GM19468 (cell line): ENCODE results near the gene SVBP.

Source experiments
- ATAC-seq: cut with Tn5 transposase; IDR thresholded peaks from one replicate; pipeline ENCODE4 v1.9.1; 2021; ENCODE audit warnings: mild to moderate bottlenecking, moderate library complexity, moderate number of reproducible peaks; ENCODE audit not compliant: unreplicated experiment; ENCODE audit errors: extremely low read depth

SVBP gene

DNA sequence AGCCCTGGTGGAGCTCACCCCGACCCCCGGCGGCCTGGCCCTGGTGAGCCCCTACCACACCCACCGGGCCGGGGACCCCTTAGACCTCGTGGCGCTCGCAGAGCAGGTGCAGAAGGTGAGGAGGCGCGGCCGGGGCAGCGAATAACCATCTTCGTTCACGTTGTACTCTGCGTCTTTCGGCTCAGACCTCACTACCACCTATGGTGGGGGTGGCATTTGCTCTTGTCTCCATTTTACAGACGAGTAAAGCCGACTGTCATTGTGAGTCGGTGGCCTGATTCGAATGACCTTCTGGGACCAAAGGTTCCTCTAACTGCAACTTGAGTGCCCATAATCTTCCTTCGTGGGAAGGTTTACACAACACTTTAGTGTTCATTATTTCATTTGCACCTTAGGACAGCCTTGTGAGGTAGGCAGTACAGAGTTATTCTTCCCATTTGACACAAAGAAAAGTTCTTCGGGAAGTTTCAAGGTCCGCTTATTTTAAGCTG is 49.6 kb downstream of the SVBP start:
- peak; percentile 1 for ATAC-seq

DNA sequence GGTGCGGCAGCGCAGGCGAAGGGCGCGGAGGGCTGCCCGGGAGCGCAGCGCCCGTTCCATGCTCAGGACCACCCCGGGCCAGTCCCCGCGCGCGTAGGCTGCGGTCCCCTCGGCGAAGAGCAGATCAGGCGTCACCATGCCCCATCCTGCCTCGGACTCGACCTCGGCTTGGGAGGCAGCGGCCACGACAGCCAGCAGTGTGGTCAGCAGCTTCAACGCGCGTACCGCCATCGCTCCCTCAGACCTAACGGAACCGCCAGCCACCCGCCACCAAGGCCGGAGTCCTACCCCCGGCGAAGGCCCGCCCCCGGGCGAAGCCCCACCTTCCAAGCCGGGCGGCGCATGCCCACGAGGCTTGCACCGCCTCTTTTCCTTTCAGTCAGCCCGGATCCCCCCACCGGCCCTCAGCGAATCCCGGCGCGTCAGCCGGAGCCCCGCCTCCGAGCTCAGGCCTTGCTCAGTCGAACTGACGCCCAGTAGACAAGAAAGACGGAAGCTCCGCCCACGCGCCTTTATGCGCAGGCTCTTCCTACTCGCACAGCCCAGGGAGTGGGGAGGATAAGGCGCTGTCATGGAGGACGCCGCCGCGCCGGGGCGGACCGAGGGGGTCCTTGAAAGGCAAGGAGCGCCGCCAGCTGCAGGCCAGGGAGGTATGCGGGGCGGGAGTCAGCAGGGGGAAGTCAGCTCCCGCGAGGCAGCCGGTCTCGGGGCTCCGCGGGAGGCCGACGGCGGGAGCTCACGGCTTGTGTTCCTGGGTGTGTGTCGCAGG is 50.3 kb downstream of the SVBP start, which contains the start of the genes C1orf50 and P3H1:
Gene C1orf50, plus strand, starts transcription at position 509 of the 769 bp plus-strand sequence. Its CDS starts 63 bp downstream, at position 572.
Gene P3H1, minus strand, starts transcription at position 288 of the 769 bp plus-strand sequence. Its CDS starts 57 bp downstream, at position 231.
- peak; percentile 76 for ATAC-seq

DNA sequence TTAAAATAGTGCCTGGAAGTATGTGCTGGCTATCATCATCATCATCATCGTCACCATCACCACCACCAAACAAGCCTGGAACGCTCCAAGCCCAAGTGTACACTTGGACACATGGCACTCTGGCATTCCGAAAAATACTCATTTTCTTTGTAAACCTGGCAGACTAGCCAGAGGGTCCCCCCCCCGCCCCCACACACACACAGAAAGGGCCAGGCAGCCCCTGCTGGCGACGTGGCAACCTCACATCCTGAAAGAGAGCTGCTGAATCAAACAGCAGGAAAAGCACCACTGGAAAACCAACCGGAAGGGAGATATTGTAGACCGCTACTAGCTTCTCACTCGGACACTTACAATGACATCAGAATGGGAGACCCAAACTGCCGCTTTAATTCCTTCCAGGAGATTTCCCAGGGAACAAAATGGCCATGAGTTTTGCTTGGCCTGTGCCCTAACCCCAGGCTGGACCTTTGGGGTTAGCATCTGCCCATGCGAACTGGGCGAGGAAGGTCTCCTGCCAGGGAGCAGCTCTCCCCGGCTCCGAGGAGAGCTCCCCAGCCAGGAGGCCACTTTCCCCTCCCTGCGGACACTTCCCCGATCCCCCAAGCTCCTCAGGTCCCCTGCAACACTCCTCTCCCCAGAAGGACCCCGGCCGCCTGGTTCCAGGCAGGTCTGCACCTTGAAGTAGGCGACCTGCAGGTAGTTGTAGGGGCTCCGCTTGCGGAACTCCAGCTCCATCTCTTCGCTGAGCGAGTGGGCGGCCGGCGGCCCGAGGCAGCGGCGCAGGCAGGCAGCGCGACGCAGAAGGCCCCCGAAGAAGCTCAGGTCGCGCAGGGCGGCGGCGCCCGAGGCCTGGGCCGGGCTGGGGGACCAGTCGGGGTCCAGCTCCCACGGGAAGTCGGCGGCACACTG is 51.1 kb downstream of the SVBP start:
- peak; percentile 3 for ATAC-seq

DNA sequence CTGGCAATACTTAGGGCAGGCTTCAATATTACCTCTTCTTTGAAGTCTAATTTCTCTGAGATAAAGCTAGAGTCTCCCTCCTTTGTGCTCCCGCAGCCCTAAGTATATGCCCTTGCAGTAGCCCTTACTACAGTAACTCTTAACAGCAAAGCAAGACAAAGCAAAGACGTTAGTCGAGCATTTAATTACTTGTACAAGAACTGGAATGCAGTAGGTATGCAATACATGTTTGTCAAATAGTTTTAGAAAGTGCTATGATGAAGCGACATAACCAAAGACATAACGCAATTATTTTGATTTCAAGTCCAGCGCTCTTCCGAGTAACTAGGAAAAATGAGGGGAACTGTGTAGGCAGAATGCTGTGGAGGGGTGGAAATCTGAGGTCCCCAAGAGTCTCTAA is 51.9 kb downstream of the SVBP start:
- ATAC-seq: no peak

DNA sequence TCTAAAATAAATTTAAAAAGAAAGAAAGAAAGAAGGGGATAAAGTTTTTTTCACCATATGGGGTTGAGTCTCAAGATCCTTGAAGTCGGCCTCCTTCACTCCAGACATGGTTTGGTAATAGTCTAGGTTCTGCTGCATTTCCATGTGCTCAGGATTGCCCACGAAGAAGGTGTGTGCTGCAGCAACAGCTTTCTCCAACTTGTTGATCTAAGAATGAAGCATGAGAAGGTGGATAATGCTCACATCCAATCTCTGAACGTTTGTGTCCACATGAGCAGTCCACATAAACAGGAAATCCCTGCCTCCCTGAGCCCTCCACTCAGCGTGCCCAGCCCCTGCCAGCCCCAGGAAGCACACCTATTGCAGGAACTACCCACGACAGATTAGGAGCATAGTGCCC is 54.9 kb downstream of the SVBP start:
- no peak for ATAC-seq

DNA sequence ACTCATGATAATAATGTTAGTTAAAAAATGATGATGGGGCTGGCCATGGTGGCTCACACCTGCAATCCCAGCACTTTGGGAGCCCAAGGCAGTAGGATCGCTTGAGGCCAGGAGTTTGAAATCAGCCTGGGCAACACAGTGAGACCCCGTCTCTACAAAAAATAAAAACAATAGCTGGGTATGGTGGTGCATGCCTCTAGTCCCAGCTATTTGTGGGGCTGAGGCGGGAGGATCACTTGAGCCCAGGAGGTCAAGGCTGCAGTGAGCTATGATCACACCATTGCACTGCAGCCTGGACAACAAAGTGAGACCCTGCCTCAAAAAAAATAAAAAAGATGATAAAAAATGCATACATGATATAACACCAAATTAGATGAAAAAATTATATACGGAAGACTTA is 55.6 kb downstream of the SVBP start:
- no peak for ATAC-seq

DNA sequence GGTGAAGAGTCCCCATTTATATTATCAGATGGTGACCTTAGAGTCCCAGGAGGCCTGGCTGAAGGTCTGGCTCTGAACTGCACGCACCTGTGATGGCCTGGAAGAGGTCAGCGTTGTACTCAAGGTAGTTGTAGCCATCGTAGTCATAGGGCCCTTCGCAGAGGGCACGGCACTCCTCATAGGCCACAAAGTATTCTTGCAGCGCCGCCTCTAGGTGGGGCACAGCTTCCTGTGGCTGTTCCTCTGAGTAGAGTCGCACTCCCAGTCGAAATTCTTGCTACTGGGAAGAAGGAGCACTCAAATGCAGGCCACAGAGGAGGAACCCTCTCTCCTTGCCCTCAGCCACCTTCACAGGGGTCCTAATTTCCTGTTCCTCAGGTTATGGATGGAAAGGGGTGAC is 58.1 kb downstream of the SVBP start:
- ATAC-seq: no peak

DNA sequence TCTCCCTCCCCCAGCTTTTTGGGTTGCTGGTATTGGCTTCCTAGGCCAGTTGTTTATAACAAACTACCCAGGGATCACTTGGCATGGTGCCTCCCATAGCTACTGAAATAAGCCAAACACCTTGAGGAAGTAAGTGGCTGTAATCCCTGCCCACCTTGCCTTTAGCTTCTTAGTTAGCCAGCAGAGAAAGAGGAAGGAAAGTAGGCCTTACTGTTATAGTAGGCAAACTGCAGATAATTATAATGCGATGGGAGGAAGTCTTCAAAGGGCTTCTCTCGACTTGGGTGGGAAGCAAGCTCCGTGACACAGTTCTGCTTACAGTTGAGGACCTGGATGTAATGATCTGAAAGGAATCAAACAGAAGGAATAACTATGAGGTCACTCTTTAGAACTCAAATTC is 58.6 kb downstream of the SVBP start:
- no peak for ATAC-seq

DNA sequence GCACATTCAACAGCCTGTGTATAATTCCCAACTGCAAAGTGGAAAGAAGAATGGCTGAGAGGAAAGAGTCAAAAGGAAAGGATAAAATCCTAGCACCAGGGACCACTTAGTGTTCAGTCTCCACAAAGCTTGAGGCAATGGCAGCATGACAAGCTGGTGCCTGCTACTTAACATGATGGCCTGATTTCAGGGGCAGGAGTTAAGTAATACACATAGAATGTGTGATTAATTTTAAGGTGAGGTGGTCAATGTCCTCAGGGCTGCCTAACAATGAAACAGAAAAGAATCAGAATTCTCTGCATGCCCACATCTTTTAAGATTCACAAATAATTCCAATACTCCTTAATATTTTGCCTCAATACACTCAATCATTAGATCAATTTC is 59.3 kb downstream of the SVBP start:
- no peak for ATAC-seq
